ENCODE measurements around the gene ZBTB7C.

Gene ZBTB7C

GRCh38 chr18:48028696-48029095, 380.5 kb downstream of the ZBTB7C start:
- DNase-seq, result no peak

- DNase-seq, result no peak
Observed at GRCh38 chr18:48028081-48028480, 381.1 kb downstream of the ZBTB7C start.

- DNase-seq, result peak in 8 of 56 donors; percentile 5 to 38 (median 14)
Observed at GRCh38 chr18:48027401-48027963, 381.7 kb downstream of the ZBTB7C start.

GRCh38 chr18:48026216-48026615, 383.0 kb downstream of the ZBTB7C start:
- no peak for DNase-seq

- DNase-seq, result no peak
Observed at GRCh38 chr18:48024881-48025660, 384.1 kb downstream of the ZBTB7C start.

- no peak for DNase-seq
Observed at GRCh38 chr18:48024009-48024512, 385.1 kb downstream of the ZBTB7C start.

- peak in 11 of 56 donors; percentile 4 to 40 (median 14) for DNase-seq
Observed at GRCh38 chr18:48023334-48024008, 385.7 kb downstream of the ZBTB7C start.

- peak in 11 of 56 donors; percentile 8 to 42 (median 18) for DNase-seq
Observed at GRCh38 chr18:48022531-48023329, 386.5 kb downstream of the ZBTB7C start.

- DNase-seq, result no peak
Observed at GRCh38 chr18:48022021-48022420, 387.2 kb downstream of the ZBTB7C start.

- DNase-seq, result no peak
Observed at GRCh38 chr18:48021273-48021914, 387.8 kb downstream of the ZBTB7C start.

GRCh38 chr18:48020337-48021250, 388.6 kb downstream of the ZBTB7C start:
- DNase-seq, result no peak

- DNase-seq, result no peak
Observed at GRCh38 chr18:48019557-48020325, 389.4 kb downstream of the ZBTB7C start.

GRCh38 chr18:48018851-48019250, 390.3 kb downstream of the ZBTB7C start:
- DNase-seq, result no peak

GRCh38 chr18:48017635-48018034, 391.5 kb downstream of the ZBTB7C start:
- DNase-seq, result no peak

GRCh38 chr18:48013162-48013561, 396.0 kb downstream of the ZBTB7C start:
- no peak for DNase-seq

- no peak for DNase-seq
Observed at GRCh38 chr18:48011926-48012465, 397.2 kb downstream of the ZBTB7C start.

GRCh38 chr18:48010264-48010663, 398.9 kb downstream of the ZBTB7C start:
- DNase-seq, result no peak

- no peak for DNase-seq
Observed at GRCh38 chr18:48009116-48009745, 400.0 kb downstream of the ZBTB7C start.

Data from amygdala (tissue), 56 donors.